Endothelial cell of umbilical vein (primary cell): ENCODE measurements around the gene SPTBN5. TPM values are rescaled to one million over a fixed set of nuclear protein-coding genes. Genes with fewer than 3 reads are reported as not detected.

Experiments used
- BruUV-seq: library from RNA; stranded (reverse); fragments of 400-500 nt; replicated peaks from 2 replicates; lab custom pipeline; 2021; lab: Mats Ljungman, UMichigan
- CTCF ChIA-PET: fragments of 300-600, 350-600 bp; sonication (Branson Sonifier 250); formaldehyde crosslinking; loops from one replicate; lab custom pipeline; 2021; ENCODE audit warnings: antibody characterized with exemption, inconsistent platforms; lab: Charles Lee
- POLR2A ChIA-PET: fragments of 300-600, 350-600 bp; sonication (Branson Sonifier 250); formaldehyde crosslinking; loops from one replicate; lab custom pipeline; 2021; ENCODE audit warnings: antibody characterized with exemption, inconsistent platforms; lab: Charles Lee
- DNase-seq: peaks from one replicate; pipeline ENCODE4 v3.0.0-alpha.2; 2011; ENCODE audit warnings: low read depth, low spot score
- FAIRE-seq: peaks from 2 replicates; lab custom pipeline; 2011; peaks lifted over from hg19 to GRCh38; lab: Jason Lieb, UNC
- H2AFZ ChIP-seq: 2 replicates; pipeline ENCODE4 v1.6.0; 2012; ENCODE audit warnings: low read depth, low read length, control low read depth, inconsistent platforms
- H3K27ac ChIP-seq: 2 replicates; pipeline ENCODE4 v1.5.1; 2011; ENCODE audit warnings: low read depth, mild to moderate bottlenecking, control low read depth, low read length, moderate library complexity; ENCODE audit not compliant: insufficient read depth
- H3K27me3 ChIP-seq, 2 experiments: 2 replicates each; pipeline versions ENCODE4 v1.6.0 to v1.6.1; 2011; ENCODE audit warnings: low read length in 2 of 2, mixed read lengths in 1 of 2; ENCODE audit not compliant: control insufficient read depth in 2 of 2, insufficient read depth in 2 of 2
- H3K36me3 ChIP-seq, 2 experiments: 2 replicates in 1 of 2; 3 replicates in 1 of 2; pipeline ENCODE4 v1.5.1; 2011; ENCODE audit warnings: low read length in 2 of 2, mild to moderate bottlenecking in 1 of 2, moderate library complexity in 1 of 2; ENCODE audit not compliant: control insufficient read depth in 2 of 2, insufficient read depth in 2 of 2; ENCODE audit errors: extremely low read depth in 1 of 2
- H3K4me1 ChIP-seq: 3 replicates; pipeline ENCODE4 v1.5.1; 2011; ENCODE audit warnings: mild to moderate bottlenecking, low read length; ENCODE audit not compliant: control insufficient read depth, insufficient read depth; ENCODE audit errors: extremely low read depth
- H3K4me2 ChIP-seq: 2 replicates; pipeline ENCODE4 v1.6.1; 2011; ENCODE audit warnings: low read length, control low read depth, mixed read lengths; ENCODE audit not compliant: insufficient read depth
- H3K4me3 ChIP-seq, 3 experiments: fragments of 200-600 bp in 1 of 3; sonication (generic), shearing (Covaris generic) in 1 of 3; replicated peaks in 1 of 3; 2 replicates each; pipeline ENCODE4 v1.5.1; 2011 to 2016; ENCODE audit warnings: control low read depth in 3 of 3, low read length in 3 of 3, mild to moderate bottlenecking in 2 of 3, inconsistent platforms in 1 of 3, low read depth in 1 of 3, moderate library complexity in 1 of 3; ENCODE audit not compliant: insufficient read depth in 1 of 3
- H3K79me2 ChIP-seq: 2 replicates; pipeline ENCODE4 v1.6.0; 2012; ENCODE audit warnings: low read length, inconsistent platforms; ENCODE audit not compliant: control insufficient read depth, insufficient read depth
- H3K9ac ChIP-seq: replicated peaks from 2 replicates; pipeline ENCODE3; 2011; ENCODE audit warnings: low read length, control low read depth; ENCODE audit not compliant: insufficient read depth; ENCODE audit errors: extremely low read depth
- H3K9me1 ChIP-seq: replicated peaks from 3 replicates; pipeline ENCODE4 v1.6.0; 2011; ENCODE audit warnings: mild to moderate bottlenecking, low read length; ENCODE audit not compliant: control insufficient read depth, insufficient read depth; ENCODE audit errors: extremely low read depth
- H3K9me3 ChIP-seq: replicated peaks from 2 replicates; pipeline ENCODE4 v1.5.1; 2012; ENCODE audit warnings: low read length, inconsistent platforms; ENCODE audit not compliant: control insufficient read depth, insufficient read depth
- H4K20me1 ChIP-seq: replicated peaks from 2 replicates; pipeline ENCODE3; 2011; ENCODE audit warnings: mild to moderate bottlenecking, low read length; ENCODE audit not compliant: control insufficient read depth, insufficient read depth; ENCODE audit errors: extremely low read depth
- CTCF ChIP-seq, 2 donors: IDR thresholded peaks; 1 replicate in 1 of 2; 2 replicates in 1 of 2; pipeline ENCODE4 v1.5.1; 2011; ENCODE audit warnings: low read length in 2 of 2, mild to moderate bottlenecking in 2 of 2, moderate library complexity in 2 of 2, control low read depth in 1 of 2, inconsistent platforms in 1 of 2, low read depth in 1 of 2; ENCODE audit not compliant: insufficient read depth in 1 of 2; ENCODE audit errors: extremely low read depth in 1 of 2
- EZH2 ChIP-seq: IDR thresholded peaks from 2 replicates; pipeline ENCODE4 v1.6.1; 2012; ENCODE audit warnings: borderline replicate concordance, low read depth, mild to moderate bottlenecking, moderate library complexity, low read length, inconsistent platforms; ENCODE audit not compliant: severe bottlenecking
- FOS ChIP-seq: IDR thresholded peaks from 2 replicates; pipeline ENCODE4 v1.6.1; 2011; ENCODE audit warnings: mild to moderate bottlenecking, low read length, moderate library complexity, borderline replicate concordance; ENCODE audit not compliant: insufficient read depth
- GATA2 ChIP-seq: IDR thresholded peaks from 2 replicates; pipeline ENCODE4 v1.7.0; 2011; ENCODE audit warnings: low read depth, mild to moderate bottlenecking, moderate library complexity, mixed read lengths, low read length; ENCODE audit not compliant: insufficient read length, insufficient read depth
- JUN ChIP-seq: IDR thresholded peaks from 2 replicates; pipeline ENCODE4 v1.6.1; 2011; ENCODE audit warnings: borderline replicate concordance, low read depth; ENCODE audit not compliant: insufficient read length, insufficient read depth
- MAX ChIP-seq: IDR thresholded peaks from 2 replicates; pipeline ENCODE4 v1.6.1; 2011; ENCODE audit not compliant: insufficient read depth, insufficient read length
- MYC ChIP-seq: IDR thresholded peaks from one replicate; pipeline ENCODE4 v1.6.1; 2011; ENCODE audit warnings: mild to moderate bottlenecking, low read depth, low read length
- POLR2A ChIP-seq: IDR thresholded peaks from 2 replicates; pipeline ENCODE4 v1.6.1; 2012; ENCODE audit warnings: low read depth, mild to moderate bottlenecking, control low read depth, low read length
- POLR2AphosphoS5 ChIP-seq: IDR thresholded peaks from 2 replicates; pipeline ENCODE4 v1.6.1; 2012; ENCODE audit warnings: low read depth, mild to moderate bottlenecking, control low read depth, low read length, moderate library complexity; ENCODE audit not compliant: insufficient read depth
- dilution Hi-C: fragments of 300-500 bp; cut with MboI; formaldehyde crosslinking; loops from one replicate; pipeline ENCODE4 v1.15.0; 2019; ENCODE audit warnings: low sequenced_read_pairs; ENCODE audit not compliant: extremely low pct_ligation_motif_present
- intact Hi-C: fragments of 100-400 bp; cut with micrococcal nuclease; formaldehyde crosslinking; loops from one replicate; pipeline ENCODE4 v1.10.0; 2022
- polyA plus RNA-seq, 4 experiments: library from polyadenylated mRNA; depleted of rRNA in 3 of 4; stranded (reverse) in 3 of 4; unstranded in 1 of 4; fragments of >200 nt; gene quantifications; 2 replicates each; pipeline versions ENCODE4 v1.2.1 to v1.2.3, GENCODE V29; 2011 to 2012; ENCODE audit warnings: missing spikeins in 1 of 4
- total RNA-seq: library from RNA; stranded (reverse); gene quantifications from 2 replicates; pipeline ENCODE4 v1.2.3, GENCODE V29; 2021

Gene SPTBN5
- total and polyA plus RNA-seq, 2 donors (not counting 3 experiments of a cell fraction or from before 2014, with no cell fraction given), result 12.0 to 19.0 TPM

- no peak overlapping the region for H3K9ac ChIP-seq
- no peak overlapping the region for H2AFZ ChIP-seq
- no peaks in the 10 kb centered on the region for H3K9me3 ChIP-seq
- TF ChIP-seq JUN (no peak), FOS (no peak), POLR2AphosphoS5 (no peak), POLR2A (no peak), CTCF (IDR thresholded peaks at IDR 0.05; ENCODE audit: extremely low read depth in 1 of 2, insufficient read depth in 1 of 2, low read depth in 1 of 2, low read length in 2 of 2) (no peak), EZH2 (no peak), MAX (no peak), MYC (no peak), GATA2 (no peak)
- POLR2A ChIA-PET, result no interaction called here
- dilution Hi-C loops (no loop called here), intact Hi-C loops (no loop called here)
- H3K36me3 ChIP-seq, result peaks cover 5 to 41% of the 10 kb centered on the region in 2 experiments
- BruUV-seq, result no TSS peak
- no peaks in the 10 kb centered on the region for H3K79me2 ChIP-seq
- no peaks in the 10 kb centered on the region for H3K9me1 ChIP-seq
- no peaks in the 10 kb centered on the region for H3K27me3 ChIP-seq
- FAIRE-seq (no peak), DNase-seq (no peak)
- H3K4me1 ChIP-seq, result no peaks in the 10 kb centered on the region
- no peak overlapping the region for H3K4me3 ChIP-seq
- CTCF ChIA-PET, result no interaction called here
- no peak overlapping the region for H3K4me2 ChIP-seq
- H4K20me1 ChIP-seq, result no peaks in the 10 kb centered on the region
- no peak overlapping the region for H3K27ac ChIP-seq
These were observed 26.8 kb downstream of the SPTBN5 start for GRCh38 chr15:41866872-41867579.
